Erythroblast (primary cell): ENCODE results near the gene GORAB.

Source experiments
- DNase-seq, 2 experiments: peaks; one replicate each; lab custom pipeline; 2025; lab: John Stamatoyannopoulos, UW
- GATA1 ChIP-seq: IDR thresholded peaks from 2 replicates; pipeline ENCODE4 v1.6.1; 2011; ENCODE audit warnings: low read depth, mild to moderate bottlenecking, control low read depth, low read length, moderate library complexity
- POLR2A ChIP-seq: IDR thresholded peaks from 2 replicates; pipeline ENCODE4 v1.6.1; 2011; ENCODE audit warnings: mild to moderate bottlenecking, low read length

GORAB gene, protein sequence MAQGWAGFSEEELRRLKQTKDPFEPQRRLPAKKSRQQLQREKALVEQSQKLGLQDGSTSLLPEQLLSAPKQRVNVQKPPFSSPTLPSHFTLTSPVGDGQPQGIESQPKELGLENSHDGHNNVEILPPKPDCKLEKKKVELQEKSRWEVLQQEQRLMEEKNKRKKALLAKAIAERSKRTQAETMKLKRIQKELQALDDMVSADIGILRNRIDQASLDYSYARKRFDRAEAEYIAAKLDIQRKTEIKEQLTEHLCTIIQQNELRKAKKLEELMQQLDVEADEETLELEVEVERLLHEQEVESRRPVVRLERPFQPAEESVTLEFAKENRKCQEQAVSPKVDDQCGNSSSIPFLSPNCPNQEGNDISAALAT

DNA sequence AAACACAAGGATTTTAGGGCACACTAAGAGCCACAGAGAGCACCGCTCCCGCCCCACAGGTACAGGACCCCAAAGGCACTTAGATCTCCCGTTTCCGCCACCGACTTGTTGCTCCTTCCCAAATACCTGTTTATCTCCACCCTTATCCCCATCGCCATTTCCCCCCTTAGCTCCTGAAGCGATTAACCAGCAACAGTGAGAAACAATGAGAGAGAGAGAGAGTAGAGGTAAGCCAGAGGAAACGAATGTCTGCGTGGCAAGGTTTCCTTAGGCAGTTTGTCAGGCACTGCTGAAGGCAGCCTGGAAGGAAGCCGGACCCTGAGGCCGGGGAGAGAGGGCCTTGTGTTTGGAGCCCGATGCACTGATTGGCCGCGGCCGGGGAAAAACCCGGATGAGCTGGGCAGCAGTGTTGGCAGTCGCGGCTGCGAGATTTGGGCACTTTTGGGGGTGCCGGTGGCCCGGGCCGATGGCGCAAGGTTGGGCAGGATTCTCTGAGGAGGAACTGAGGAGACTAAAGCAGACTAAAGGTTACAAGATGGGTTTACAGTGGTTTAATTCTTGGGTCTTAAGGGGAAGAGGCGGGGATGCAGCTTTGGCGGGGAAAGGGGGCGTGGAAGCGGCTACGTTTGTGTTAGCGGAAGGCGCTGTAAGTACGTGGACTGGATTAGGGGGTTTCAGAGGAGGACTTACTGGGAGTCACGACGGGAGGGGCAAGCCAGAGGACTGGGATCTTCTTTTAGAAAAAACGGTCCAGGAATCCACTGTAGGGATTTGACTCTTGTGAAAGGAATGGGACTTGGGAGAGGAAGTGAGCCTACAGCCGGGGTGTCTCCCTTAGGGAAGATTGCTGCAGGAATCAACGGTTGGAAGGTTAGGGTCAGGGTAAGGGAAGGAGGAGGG is at the start of gene GORAB:
Gene GORAB, plus strand, starts transcription at position 409 of the 900 bp plus-strand sequence. Its CDS starts 58 bp downstream, at position 467.
- TF ChIP-seq GATA1 (no peak), POLR2A (no peak)
- peak; percentile 71 to 82 for DNase-seq

DNA sequence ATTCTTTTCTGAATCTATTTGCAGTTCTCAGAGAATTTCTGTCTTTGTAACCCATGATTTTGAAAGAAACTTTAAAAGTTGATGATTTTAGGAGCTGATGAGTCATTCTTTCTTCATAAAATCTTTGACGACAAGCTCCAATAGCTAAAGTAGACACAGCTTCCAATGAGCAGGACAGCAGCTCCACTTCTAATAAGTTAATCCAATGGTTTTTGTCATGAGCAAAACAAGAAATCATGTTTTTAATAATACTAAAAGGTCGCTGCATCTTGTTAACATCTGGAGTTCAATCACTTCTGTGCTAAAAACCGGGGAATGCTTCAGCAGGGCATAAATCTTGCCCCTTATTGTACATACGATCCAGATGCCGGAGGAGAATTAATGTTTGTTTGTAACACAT is 48.9 kb upstream of the GORAB start:
- DNase-seq: no peak
- no peak for TF ChIP-seq GATA1
- TF ChIP-seq POLR2A: no peak

DNA sequence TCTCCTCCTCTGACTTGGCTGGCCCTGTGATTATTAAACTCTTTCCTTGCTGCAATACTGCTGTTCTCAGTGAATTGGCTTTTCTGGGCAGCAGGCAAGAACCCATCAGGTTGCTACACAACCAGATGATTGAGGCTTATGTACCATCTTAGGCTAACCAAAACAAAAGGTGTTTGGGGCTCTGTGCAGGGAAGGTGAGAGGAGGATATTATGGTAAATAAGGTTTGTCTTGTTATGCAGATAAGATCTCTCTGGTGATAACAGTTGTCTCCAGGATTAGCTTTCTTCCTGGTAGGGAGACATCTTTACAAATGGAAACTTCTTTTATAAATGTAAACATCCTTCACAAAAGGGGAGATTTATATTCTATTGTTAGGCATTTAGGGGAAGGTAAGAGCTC is 44.5 kb upstream of the GORAB start:
- TF ChIP-seq POLR2A: no peak
- TF ChIP-seq GATA1: no peak
- no peak for DNase-seq

DNA sequence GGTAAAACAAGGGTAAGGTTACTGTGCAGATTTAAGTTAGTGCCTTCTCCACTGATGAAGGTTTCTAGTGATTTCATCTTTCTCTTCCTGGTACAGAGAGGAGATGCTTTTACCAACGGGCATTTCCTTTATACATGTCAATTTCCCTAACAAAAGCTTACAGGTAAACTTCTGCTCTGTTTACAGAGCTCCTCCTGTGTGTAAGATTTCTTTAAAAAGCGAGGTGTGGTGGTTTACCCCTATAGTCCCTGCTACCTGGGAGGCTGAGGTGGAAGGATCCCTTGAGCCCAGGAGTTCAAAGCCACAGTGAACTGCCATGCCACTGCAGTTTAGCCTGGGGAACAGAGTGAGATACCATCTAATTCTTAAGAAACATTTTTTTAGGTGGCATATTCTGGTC is 40.7 kb upstream of the GORAB start:
- TF ChIP-seq POLR2A: no peak

DNA sequence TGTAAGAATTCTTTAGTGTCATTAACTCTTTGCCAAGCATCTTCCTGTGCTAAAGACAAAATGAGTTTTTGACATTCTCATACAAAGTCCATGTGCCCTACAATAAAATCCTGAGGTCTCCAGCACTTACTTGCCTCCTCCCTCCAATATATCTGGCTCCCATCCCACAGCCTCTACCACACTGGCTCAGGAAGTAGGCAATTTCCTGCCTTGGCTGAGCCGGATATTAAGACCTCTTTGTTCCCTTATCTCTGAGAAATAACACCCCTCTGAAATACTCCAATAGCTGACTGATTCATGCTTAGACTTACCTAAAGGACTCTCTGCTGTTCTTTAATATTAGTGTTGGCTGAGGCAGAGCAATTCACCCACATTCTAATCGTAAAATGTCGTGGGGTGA is 37.6 kb upstream of the GORAB start:
- TF ChIP-seq GATA1: no peak
- no peak for TF ChIP-seq POLR2A
- DNase-seq: no peak

More for the DNA sequence above, 40.7 kb upstream of the GORAB start:
- no peak for DNase-seq

DNA sequence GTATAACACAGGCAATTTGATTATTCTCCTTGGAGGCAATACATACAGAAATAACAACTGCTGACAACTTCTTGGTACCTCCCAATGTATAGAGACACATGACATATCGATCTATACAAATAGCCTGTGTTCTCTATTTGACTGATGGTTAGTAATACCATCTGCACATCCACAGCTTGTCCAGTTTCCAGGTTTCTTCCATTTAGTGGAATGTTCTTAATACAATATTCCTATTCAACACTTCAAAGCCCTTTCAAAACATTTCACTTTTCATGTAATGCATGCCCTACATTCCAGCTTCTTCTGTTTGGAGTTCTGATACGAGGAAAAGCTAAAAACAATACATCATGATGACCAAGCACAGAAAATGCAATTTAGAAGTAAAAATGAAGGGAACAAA is 37.0 kb upstream of the GORAB start:
- DNase-seq: no peak
- no peak for TF ChIP-seq GATA1

DNA sequence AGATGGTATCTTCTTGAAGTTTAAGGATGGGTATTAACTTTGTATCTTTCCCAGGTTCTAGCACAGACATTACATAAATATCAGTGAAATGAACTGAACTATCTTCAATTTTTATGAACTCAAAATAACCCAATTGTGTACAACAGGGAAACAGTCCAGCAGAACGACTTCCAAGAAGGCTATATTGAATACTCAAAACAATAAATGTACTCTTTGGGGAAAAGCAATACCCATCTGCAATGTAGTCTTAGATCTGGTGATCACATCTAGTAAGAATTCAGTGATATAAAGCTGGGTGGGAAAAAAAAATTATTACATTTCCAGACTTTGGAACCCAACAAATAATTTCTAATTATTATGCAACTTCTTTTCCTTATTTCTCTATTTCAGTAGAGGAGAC is 33.1 kb upstream of the GORAB start:
- no peak for DNase-seq
- TF ChIP-seq POLR2A (no peak), GATA1 (no peak)

DNA sequence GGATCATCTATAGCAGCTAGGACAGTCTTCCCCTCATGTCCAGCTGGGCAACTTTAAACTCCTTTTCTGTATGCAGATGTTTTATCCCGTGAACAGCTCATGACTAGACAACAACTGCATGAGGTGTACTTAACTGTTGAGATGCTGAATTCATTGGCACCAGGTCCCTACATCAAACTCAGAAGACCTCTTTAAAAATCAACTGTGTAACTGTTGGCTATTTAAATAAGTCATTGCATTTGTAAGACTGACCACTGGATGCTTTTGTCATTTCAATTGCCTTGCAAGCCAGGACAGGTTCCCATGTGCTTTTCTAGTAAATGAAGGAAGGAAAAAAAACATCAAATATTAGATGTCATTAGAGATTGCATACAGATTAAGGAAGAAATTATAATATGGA is 28.3 kb upstream of the GORAB start:
- TF ChIP-seq GATA1 (no peak), POLR2A (no peak)
- DNase-seq: no peak

DNA sequence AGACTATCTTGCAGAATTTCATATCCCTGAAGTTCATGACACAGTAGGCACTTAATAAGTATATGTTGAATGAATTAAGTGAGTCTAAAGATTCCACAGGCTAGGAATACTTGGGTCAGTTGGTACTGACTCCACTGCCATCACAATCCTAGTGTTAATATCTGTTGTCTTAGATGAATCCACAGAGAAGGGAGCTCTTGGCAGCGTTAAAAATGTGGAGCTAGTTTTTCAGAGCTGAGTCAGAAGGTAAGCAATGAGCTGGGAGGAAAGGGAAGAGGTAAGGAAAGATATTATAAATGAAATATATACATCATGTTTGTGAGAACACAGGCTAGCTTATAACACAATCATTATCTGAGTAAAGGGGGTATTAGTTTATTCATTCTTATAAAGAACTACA is 21.8 kb upstream of the GORAB start:
- DNase-seq: no peak
- no peak for TF ChIP-seq GATA1
- TF ChIP-seq POLR2A: no peak

DNA sequence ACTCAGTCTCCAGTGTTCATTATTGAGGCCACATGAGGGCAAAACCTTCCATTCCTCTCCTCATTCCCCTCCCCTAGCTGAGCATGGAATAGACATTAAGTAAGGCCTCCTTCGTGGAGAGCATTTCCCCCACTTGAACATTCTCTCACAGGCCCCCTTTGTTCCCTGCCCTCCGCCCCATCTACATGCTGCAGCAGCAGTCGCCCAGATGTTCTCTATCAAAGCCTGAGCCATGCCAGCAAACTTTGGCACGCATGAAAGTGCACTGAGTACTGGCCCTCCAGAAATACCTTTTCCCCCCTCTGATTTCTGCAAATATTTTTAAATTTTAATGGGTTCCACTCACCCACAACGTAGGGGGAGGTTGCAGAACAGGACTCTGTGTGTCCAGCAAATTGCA is 20.9 kb upstream of the GORAB start:
- TF ChIP-seq GATA1 (no peak), POLR2A (no peak)
- no peak for DNase-seq

DNA sequence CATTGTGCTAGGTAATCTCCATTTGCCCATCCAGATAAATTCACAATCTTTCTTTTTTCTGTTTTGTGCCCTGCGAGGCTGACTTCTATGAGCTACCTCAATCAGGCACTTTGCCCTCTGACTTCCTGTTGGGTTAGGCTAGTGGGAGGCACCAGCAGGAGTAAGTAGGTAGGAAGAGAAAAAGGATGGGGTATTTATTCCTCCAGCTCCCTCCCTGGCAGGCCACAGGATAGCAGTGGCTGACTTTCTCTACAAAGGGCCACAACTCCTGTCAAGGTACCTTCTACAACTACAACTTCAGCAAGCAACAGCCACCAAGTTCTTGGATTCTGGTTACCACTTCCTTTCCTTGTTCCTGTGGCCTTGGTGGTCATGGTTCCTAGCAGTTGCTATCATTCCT is 18.8 kb upstream of the GORAB start:
- TF ChIP-seq POLR2A (no peak), GATA1 (no peak)
- DNase-seq: no peak

DNA sequence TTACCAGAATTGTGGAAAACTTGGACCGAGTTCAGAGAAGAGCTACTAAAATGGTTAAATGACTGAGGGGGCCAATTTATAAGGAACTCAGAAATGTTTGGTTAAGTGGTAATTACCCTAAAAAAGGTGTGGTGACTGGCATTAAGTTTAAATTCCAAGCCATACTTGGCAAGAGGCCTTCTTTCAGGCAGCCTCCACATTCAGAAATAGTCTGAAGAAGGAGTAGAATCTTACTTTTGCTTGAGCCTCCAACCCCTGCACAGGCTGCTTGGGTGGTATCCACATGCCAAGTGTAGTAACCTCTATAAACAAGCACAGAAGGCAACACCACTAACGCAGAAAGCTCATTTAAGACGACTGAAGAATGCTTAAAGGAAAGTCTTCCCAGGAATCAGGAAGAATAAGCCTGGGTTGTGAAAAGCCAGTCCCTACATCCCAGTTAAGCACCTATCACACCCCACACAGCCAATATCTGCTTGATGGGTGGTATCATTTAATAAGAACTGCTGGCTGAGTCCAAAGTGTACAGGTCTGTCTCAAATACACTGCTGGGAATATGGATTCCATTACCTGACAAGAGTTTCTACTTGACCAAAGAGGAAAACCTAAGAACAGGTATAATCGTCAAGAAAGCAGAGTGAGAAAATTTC is 13.7 kb upstream of the GORAB start:
- no peak for DNase-seq
- TF ChIP-seq POLR2A: no peak
- TF ChIP-seq GATA1: no peak

DNA sequence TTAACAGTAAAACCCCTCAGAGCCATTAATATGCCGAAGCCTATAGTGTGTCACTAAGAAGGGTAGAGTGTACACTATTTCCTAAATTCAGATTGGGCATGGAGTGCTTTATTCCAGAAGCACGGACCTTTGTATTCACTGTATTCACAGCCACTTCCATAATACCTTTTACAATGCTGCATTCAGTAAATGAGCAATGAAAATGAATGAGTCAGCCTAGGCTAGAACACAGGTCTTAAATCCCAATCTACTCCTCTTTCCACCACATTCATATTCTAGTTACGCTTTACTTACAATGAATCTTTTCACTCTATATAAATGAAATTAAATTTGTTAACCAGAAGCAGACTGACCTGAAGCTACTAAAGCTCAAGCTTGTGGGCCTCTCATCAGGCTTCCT is 13.0 kb upstream of the GORAB start:
- no peak for DNase-seq
- TF ChIP-seq GATA1 (no peak), POLR2A (no peak)

DNA sequence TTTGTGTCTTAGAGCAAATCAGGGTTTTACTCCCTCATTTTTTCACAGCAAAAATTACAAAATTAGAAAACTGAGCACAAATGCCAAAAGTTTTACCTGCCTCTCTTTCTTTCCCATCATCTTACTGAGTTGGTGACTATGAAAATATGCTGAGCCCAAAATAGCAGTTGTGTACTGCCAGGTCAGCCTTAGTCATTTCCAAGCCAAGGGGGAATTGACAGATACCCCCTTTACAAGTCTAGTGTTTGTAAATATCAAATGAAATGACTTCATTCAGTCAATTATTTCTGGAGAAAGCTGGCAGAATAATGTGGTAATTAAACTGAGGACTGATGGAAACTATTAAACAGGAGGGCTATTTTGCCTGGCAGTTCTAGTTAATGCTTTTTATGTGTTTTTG is 11.4 kb upstream of the GORAB start:
- DNase-seq: no peak
- TF ChIP-seq GATA1 (no peak), POLR2A (no peak)

DNA sequence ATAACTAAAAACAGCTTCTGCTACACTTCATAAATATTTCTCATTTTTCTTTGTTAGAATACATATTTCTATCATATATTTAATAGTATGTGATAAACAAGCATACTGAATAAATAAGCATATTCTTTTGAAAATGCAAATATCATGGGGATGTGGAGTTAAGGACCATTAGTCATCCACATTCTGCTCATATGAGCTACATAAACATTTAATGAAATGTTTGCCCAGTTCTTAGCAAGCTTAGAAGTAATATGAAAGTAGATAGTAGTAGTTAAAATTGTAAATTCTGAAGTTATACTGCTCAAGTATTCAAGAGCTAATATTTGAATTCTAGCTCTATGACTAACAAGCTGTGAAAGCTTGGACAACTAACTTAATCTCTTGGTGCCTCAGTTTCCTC is 10.1 kb upstream of the GORAB start:
- TF ChIP-seq GATA1 (no peak), POLR2A (no peak)
- no peak for DNase-seq
